Body of pancreas (tissue), 4 donors: ENCODE measurements around the gene CDK5RAP3. TPM values are rescaled to one million over a fixed set of nuclear protein-coding genes. Genes with fewer than 3 reads are reported as not detected.
A peak's percentile ranks its signal among the peaks of the same experiment; 100 is the strongest.

Source experiments
- ATAC-seq: fragments of 150-250 bp; one replicate; pipeline ENCODE4 v1.9.1; 2016
- DNase-seq, 4 donors: peaks; one replicate each; pipeline ENCODE4 v3.0.0-alpha.2; 2019
- H3K27ac ChIP-seq, 4 donors: fragments of 200-600 bp; sonication (generic); 1 replicate in 3 of 4; 2 replicates in 1 of 4; pipeline versions ENCODE4 v1.5.1 to v1.6.1; 2016 to 2019; ENCODE audit warnings: mild to moderate bottlenecking in 1 of 4, mixed read lengths in 1 of 4, moderate library complexity in 1 of 4
- H3K27me3 ChIP-seq, 2 donors: fragments of 200-600 bp; sonication (generic); one replicate each; pipeline ENCODE4 v1.6.0; 2016; ENCODE audit warnings: mild to moderate bottlenecking in 1 of 2
- H3K36me3 ChIP-seq, 2 donors: fragments of 200-600 bp; sonication (generic); replicated peaks in 1 of 2; 2 replicates each; pipeline ENCODE4 v1.5.1; 2016; ENCODE audit warnings: low read depth in 2 of 2; ENCODE audit not compliant: insufficient read depth in 1 of 2
- H3K4me1 ChIP-seq: fragments of 200-600 bp; sonication (generic); one replicate; pipeline ENCODE4 v1.6.0; 2016
- H3K4me3 ChIP-seq, 2 donors: fragments of 200-600 bp; sonication (generic); 1 replicate in 1 of 2; 2 replicates in 1 of 2; pipeline ENCODE4 v1.5.1; 2016 to 2019
- H3K9me3 ChIP-seq, 3 donors: fragments of 200-600 bp; sonication (generic); 1 replicate in 2 of 3; 2 replicates in 1 of 3; pipeline ENCODE4 v1.5.1; 2016
- POLR2A ChIP-seq, 3 donors: fragments of 450-650 bp; IDR thresholded peaks; one replicate each; pipeline ENCODE4 v1.6.1; 2016; ENCODE audit warnings: antibody characterized with exemption in 3 of 3, mild to moderate bottlenecking in 2 of 3
- WGBS, 2 donors: methylation state at CpG; one replicate each; pipeline ENCODE4 v1.1.5; 2017; 5-methylcytosine and 5-hydroxymethylcytosine counted together
- intact Hi-C: fragments of 100-400 bp; cut with DNase I; formaldehyde crosslinking; loops from one replicate; pipeline ENCODE4 v1.15.1; 2023
- total RNA-seq, 2 donors: library from RNA; depleted of rRNA; stranded (reverse); fragments of >200 nt; gene quantifications; one replicate each; pipeline ENCODE4 v1.1.0, GENCODE V29; 2016
- TF ChIP-seq, protein P1 (sequence below), 7 experiments: fragments of 450-650 bp in 4 of 7; fragments of 200-600 bp in 3 of 7; sonication (generic) in 3 of 7; IDR thresholded peaks; one replicate each; pipeline ENCODE4 v1.5.1; 2016 to 2019; ENCODE audit warnings: antibody characterized with exemption in 7 of 7

The CDK5RAP3 gene
- total RNA-seq, 2 donors from 2014 or later: 209 to 588 TPM

- no peaks in the 10 kb centered on the region for H3K27me3 ChIP-seq
- no peak for ATAC-seq
- H3K4me1 ChIP-seq: peaks cover 37% of the 10 kb centered on the region
- no peak overlapping the region for H3K4me3 ChIP-seq
- WGBS, 2 donors: 28 to 29% methylated on average over 8 of the region's 8 CpGs
- no peaks in the 10 kb centered on the region for H3K36me3 ChIP-seq
- peak in 2 of 4 donors; percentile 14 to 19 for DNase-seq
- H3K9me3 ChIP-seq: no peaks in the 10 kb centered on the region
- intact Hi-C loops: loop anchor here (5.0 kb wide), 1 partner anchor 101 kb away; no protein-coding TSS in a partner anchor
- TF ChIP-seq POLR2A (IDR thresholded peaks at IDR 0.05): no peak
- peak overlapping the region in 3 of 4 donors; percentile 30 to 64 (median 63) for H3K27ac ChIP-seq
Observed at GRCh38 chr17:48025904-48026501, 55.1 kb downstream of the CDK5RAP3 start.

- peaks cover 37% of the 10 kb centered on the region for H3K4me1 ChIP-seq
- no peaks in the 10 kb centered on the region for H3K9me3 ChIP-seq
- DNase-seq (peak; percentile 79 to 85 (median 85)), ATAC-seq (peak; percentile 28)
- H3K4me3 ChIP-seq: no peak overlapping the region
- no peak for TF ChIP-seq POLR2A (IDR thresholded peaks at IDR 0.05)
- TF ChIP-seq, protein P1, sequence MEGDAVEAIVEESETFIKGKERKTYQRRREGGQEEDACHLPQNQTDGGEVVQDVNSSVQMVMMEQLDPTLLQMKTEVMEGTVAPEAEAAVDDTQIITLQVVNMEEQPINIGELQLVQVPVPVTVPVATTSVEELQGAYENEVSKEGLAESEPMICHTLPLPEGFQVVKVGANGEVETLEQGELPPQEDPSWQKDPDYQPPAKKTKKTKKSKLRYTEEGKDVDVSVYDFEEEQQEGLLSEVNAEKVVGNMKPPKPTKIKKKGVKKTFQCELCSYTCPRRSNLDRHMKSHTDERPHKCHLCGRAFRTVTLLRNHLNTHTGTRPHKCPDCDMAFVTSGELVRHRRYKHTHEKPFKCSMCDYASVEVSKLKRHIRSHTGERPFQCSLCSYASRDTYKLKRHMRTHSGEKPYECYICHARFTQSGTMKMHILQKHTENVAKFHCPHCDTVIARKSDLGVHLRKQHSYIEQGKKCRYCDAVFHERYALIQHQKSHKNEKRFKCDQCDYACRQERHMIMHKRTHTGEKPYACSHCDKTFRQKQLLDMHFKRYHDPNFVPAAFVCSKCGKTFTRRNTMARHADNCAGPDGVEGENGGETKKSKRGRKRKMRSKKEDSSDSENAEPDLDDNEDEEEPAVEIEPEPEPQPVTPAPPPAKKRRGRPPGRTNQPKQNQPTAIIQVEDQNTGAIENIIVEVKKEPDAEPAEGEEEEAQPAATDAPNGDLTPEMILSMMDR (IDR thresholded peaks at IDR 0.05): peak; percentile 76 to 89 (median 81)
- no peaks in the 10 kb centered on the region for H3K27me3 ChIP-seq
- H3K27ac ChIP-seq: no peak overlapping the region
- intact Hi-C loops: loop anchor here (5.0 kb wide), 1 partner anchor 101 kb away; no protein-coding TSS in a partner anchor
- H3K36me3 ChIP-seq: no peaks in the 10 kb centered on the region
- 25 to 27% methylated on average over 11 to 17 of the region's 18 CpGs for WGBS, 2 donors
Observed at GRCh38 chr17:48026502-48027321, 55.8 kb downstream of the CDK5RAP3 start.

DNA sequence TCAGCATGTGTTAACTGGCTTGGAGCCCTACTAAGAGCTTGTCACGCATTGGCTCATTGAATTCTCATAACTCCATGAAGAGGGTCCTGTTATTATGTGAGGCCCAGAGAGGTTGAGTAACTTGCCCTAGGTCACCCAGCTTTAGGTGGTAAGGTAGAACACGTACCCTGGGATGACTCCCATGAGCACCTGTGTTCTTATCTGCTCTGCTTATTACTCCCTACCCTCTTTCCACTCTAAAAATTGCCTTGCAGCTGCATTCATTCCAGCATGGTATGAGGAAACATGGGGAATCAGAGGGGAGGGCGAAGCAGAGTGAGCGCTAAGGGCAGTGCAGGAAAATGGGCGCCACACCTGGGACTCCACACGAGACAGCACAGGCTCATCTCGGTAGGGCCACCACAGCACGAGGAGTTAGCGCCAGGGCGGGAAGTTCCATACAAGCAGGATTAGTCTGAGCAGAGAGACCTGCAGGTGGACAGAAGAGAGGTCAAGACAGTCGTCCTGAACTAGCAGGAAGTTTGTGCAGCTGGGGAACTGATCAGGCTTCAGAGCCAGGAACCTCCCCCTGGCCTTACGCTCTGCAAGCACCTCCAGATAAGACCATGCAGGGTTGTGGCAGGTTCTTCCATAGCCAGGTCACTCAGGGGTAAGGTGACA, 56.5 kb downstream of the CDK5RAP3 start:
- intact Hi-C loops: loop anchor here (5.0 kb wide), 1 partner anchor 100 kb away; no protein-coding TSS in a partner anchor
- no peak for ATAC-seq

GRCh38 chr17:48028736-48029135, 57.8 kb downstream of the CDK5RAP3 start:
- Histone ChIP-seq H3K36me3 (no peaks in the 10 kb centered on the region), H3K4me1 (peaks cover 27% of the 10 kb centered on the region)

More for the DNA sequence above, 56.5 kb downstream of the CDK5RAP3 start:
- TF ChIP-seq, protein P1 (IDR thresholded peaks at IDR 0.05): no peak
- no peak for TF ChIP-seq POLR2A (IDR thresholded peaks at IDR 0.05)
- Histone ChIP-seq H3K4me1 (peaks cover 37% of the 10 kb centered on the region), H3K4me3 (no peak overlapping the region), H3K9me3 (no peaks in the 10 kb centered on the region), H3K36me3 (no peaks in the 10 kb centered on the region), H3K27me3 (no peaks in the 10 kb centered on the region), H3K27ac (no peak overlapping the region)
- 58 to 73% methylated on average over 7 to 12 of the region's 12 CpGs for WGBS, 2 donors
- no peak for DNase-seq

More at GRCh38 chr17:48028736-48029135, 57.8 kb downstream of the CDK5RAP3 start:
- H3K27me3 ChIP-seq: no peaks in the 10 kb centered on the region
- H3K9me3 ChIP-seq: no peaks in the 10 kb centered on the region
- no peak overlapping the region for H3K4me3 ChIP-seq
- 83 to 86% methylated on average over 1 of the region's 1 CpG for WGBS, 2 donors
- DNase-seq (no peak), ATAC-seq (no peak)
- TF ChIP-seq, protein P1 (IDR thresholded peaks at IDR 0.05): no peak
- no peak for TF ChIP-seq POLR2A (IDR thresholded peaks at IDR 0.05)
- H3K27ac ChIP-seq: no peak overlapping the region
- intact Hi-C loops: loop anchor here (5.0 kb wide), 1 partner anchor 99 kb away; no protein-coding TSS in a partner anchor
